ENCODE data around the gene CATSPERZ. TPM values are rescaled to one million over a fixed set of nuclear protein-coding genes. Genes with fewer than 3 reads are reported as not detected.

Gene CATSPERZ, protein sequence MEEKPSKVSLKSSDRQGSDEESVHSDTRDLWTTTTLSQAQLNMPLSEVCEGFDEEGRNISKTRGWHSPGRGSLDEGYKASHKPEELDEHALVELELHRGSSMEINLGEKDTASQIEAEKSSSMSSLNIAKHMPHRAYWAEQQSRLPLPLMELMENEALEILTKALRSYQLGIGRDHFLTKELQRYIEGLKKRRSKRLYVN
- total RNA-seq = 0.39 TPM

GRCh38 chr11:64299847-64300648 lies at the start of gene CATSPERZ:
TSS of gene CATSPERZ (plus strand) at chr11:64300358. CDS start at chr11:64300411, 53 bp downstream.
- no peak for DNase-seq

DNA sequence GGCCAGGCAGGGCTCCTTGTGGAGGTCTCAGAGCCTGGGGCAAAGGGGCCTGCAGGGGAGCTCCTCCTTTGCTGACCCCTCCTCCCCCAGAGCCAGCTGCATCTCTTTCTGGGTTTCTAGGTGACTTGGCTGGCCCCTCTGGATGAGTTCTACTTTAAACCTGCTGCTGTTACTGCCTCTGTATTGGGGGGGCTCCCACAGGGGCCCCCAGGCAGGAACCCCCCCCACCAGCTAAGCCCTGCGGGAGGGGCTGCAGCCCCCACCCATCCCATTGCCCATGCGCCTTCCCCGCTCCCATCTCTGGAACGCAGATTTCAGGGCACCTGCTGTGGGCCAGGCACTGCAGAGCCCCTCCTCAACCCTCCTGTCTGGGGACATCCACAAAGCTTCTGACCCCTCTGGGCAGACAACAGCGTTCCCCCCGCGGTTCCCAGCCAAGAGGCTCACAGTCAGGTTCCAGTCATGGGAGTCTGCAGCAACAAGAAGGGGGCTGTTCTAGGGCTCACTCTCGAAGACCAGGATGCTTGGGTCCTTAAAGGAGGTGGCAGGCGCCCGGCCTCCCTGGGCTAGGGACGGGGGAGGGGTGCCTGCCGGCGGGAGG lies 49.6 kb upstream of the CATSPERZ start:
- DNase-seq = no peak

- DNase-seq = no peak
Observed at GRCh38 chr11:64251016-64251752, 49.0 kb upstream of the CATSPERZ start, which contains the start of gene PLCB3. TSS of gene PLCB3 (plus strand) at chr11:64251530. CDS start at chr11:64251650, 120 bp downstream.

DNA sequence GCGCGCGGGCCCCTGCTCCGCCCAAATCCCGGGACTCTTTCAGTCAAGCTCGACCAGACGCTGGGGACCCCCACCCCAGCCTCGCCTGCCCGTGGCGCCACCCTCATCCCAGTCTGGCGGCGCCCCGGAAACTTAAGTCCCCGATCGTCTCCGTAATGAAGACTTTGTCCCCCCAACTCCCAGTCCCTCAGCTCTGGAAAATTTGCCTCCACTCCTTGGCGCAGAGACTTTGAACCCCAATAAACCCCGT lies 48.5 kb upstream of the CATSPERZ start:
- no peak for DNase-seq

DNA sequence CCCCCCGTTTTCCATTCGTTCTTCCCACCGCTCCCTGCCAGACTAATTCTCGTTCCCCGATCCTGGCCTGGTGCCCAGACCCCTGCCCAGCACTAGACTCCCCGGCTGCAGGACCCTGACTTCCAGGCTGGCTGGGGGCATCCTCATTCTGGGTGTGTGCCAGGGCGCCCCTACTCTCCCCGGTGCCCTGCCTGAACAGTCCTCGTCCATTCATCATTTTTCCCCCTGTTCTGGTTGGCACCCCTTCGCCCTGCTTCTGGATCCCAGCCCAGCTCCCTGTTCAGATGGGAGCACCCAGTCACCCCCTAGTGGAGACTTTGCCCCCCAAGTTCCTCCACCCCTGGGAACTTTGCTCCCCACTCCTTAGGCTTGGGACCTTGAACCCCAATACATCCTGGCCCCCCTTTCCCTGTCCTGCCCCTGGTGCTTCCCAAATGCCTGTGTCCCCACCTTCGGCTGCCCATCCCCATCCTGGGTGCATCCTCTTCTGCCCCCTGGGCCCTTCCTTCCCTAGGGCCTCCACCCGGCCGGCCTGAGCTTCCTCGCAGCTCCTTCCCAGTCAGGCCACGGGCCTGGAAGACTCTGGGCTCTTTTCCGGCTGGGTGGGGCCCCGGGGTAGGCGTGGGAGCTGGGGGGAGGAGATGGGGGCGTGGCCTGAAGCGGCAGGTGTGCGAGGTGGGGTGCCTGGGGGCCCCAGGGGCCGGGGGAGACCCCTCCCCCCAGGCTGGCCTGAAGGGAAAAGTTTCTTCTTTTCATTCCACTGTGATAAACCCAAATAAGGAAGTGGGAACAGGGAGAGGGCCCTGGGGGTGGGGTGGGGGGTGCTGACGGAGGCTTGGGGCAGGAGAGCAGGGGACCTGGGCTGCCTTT lies 47.9 kb upstream of the CATSPERZ start:
- DNase-seq = no peak

DNA sequence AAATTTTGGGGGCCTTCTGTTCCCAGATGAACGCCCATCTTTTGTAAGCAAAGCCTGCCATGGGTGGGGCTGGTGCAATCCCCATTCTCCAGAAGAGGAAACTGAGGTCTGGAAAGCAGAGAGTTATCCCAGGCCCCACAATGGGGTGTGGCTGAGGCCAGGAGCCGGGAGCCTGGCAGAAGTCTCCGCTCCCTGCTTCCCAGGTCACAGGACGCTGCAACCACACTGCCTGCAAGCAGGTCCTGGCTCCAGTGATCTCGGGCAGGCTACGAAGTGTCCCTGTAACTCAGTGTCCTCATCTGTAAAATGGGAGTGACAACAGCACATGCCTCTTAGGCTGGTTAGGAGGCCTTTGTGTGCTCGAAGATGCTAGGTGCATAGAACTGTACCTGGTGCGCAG lies 47.1 kb upstream of the CATSPERZ start:
- no peak for DNase-seq

GRCh38 chr11:64253481-64253880 lies 46.7 kb upstream of the CATSPERZ start:
- no peak for DNase-seq

DNA sequence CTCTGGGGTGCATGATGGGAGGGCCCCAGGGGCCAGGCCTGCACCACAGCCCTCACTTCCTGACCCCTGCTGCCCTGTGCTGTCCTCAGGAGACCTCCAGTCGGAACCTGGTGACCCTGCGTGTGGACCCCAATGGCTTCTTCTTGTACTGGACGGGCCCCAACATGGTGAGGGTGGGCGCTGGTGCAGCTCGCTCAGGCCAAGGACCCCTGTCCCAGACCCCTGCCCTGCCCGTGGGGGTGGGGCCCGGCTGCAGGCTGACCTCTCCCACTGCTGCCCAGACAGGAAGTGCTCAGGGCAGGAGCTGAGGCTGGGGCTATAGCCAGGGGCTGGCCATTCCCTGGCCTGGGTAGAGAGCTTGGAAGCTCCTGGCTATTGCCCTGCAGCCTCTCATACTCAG lies 45.8 kb upstream of the CATSPERZ start:
- no peak for DNase-seq

GRCh38 chr11:64255135-64256128 lies 44.7 kb upstream of the CATSPERZ start:
- DNase-seq = no peak

- no peak for DNase-seq
Observed at GRCh38 chr11:64256300-64256699, 43.9 kb upstream of the CATSPERZ start.

- no peak for DNase-seq
Observed at GRCh38 chr11:64258356-64258755, 41.8 kb upstream of the CATSPERZ start.

DNA sequence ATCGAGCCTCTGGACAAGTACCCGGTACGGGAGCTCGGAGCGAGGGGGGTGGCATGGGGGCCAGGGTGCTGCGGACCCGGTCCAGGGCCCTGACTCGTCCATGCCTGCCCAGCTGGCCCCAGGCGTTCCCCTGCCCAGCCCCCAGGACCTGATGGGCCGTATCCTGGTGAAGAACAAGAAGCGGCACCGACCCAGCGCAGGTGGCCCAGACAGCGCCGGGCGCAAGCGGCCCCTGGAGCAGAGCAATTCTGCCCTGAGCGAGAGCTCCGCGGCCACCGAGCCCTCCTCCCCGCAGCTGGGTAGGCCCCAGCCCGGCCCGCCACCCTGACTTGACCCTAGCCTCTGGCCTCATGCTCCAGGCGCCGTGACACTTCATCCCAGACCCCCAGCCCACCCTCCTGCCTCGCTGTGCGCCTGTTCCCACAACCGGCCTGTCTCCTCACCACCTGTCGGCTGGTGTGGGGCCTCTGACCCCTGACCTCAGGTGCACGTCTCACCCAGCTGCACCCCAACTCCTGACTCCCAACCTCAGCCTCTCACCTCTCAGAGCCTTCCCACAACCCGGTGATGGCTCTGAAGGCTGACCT lies 41.1 kb upstream of the CATSPERZ start:
- DNase-seq = no peak

- DNase-seq = no peak
Observed at GRCh38 chr11:64259533-64260067, 40.6 kb upstream of the CATSPERZ start.

- DNase-seq = no peak
Observed at GRCh38 chr11:64260147-64260708, 39.9 kb upstream of the CATSPERZ start.

GRCh38 chr11:64261556-64262080 lies 38.5 kb upstream of the CATSPERZ start:
- DNase-seq = no peak

- no peak for DNase-seq
Observed at GRCh38 chr11:64262271-64263002, 37.7 kb upstream of the CATSPERZ start.

- no peak for DNase-seq
Observed at GRCh38 chr11:64263021-64263946, 36.9 kb upstream of the CATSPERZ start.

GRCh38 chr11:64263947-64264317 lies 36.2 kb upstream of the CATSPERZ start:
- no peak for DNase-seq

Measured in skin of body (tissue), 2 donors.